ENCODE results near the gene ZNF385B.
"Not testable (repeated sequence)": the region's sequence is repeated elsewhere in the genome, so short reads cannot be mapped to it uniquely, and the experiment has no call there.

Gene ZNF385B

DNA sequence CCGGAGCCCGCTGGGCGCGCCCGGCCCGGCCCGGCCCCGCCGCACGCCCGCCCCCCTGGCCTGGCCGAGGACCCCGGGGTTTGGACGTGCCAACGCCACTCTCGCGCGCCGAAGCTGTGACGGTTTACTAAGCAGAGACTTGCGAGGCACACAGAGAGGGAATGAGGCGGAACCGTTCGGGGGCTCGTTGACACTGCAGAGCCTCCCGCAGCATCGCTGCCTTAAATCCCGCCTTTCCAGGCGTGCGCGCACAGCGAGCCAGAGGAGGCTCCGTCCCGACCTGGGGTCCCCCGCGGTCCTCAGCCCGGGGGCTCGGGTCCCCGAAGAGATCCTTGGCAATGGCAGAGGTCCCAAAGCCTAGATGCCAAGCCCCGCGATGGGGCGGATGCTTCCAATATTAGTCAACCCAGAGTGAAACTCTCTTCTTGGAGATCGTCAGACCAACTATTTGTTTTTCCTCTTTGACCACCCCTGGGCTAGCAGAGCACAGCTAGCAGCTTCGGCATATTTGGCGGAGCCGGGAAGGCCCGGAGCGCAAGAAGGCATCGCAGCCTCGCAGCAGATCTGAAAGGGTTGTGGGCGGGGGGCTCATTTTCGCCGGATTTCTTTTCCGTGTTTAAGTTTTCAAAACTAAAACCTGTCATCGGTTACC lies at the start of gene ZNF385B:
ZNF385B (minus strand) TSS at position 197 of the 652 bp plus-strand sequence.
- no peak for DNase-seq (ENCODE audit: low read depth in 1 of 2, low spot score in 1 of 2)

DNA sequence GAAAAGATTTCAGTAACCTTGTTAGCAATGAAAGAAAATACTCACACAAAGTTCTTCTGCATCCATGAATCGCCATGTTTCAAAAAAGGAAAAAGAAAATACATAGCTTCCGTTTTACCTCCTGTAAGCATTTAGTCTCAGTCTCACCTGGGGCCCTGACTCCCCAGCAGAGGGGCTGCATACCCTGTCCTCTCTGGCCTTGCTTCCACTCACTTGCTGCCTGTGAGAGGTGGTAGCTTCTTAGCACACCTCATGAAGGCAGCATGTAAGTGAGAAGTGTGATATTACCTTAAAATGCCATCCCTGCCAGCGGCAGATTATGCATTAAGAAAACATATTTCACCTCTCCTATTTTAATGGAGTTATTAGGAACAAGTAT lies 49.3 kb upstream of the ZNF385B start:
- no peak for DNase-seq (ENCODE audit: low read depth in 1 of 2, low spot score in 1 of 2)

GRCh38 chr2:179909845-179910734 lies 48.7 kb upstream of the ZNF385B start:
- DNase-seq (ENCODE audit: low read depth in 1 of 2, low spot score in 1 of 2) = no peak

DNA sequence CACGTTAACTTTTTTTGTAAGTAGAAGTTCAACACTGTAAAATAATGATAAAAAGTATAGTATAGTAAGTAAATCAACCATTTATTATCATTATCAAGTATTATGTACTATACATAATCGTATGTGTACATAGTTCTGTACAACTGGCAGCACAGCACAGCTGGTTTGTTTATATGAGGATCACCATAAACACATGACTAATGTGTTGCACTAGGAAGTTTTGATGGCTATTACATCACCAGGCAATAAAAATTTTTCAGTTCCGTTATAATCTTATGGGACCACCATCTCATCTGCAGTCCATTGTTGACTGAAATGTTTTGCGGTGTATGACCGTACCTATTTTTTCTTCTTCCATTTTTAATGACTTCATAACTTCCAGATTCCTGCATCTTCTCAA lies 39.2 kb upstream of the ZNF385B start:
- DNase-seq (ENCODE audit: low read depth in 1 of 2, low spot score in 1 of 2) = no peak

GRCh38 chr2:179899666-179900065 lies 38.3 kb upstream of the ZNF385B start:
- DNase-seq (ENCODE audit: low read depth in 1 of 2, low spot score in 1 of 2) = no peak

- DNase-seq (ENCODE audit: low read depth in 1 of 2, low spot score in 1 of 2) = no peak
Observed at GRCh38 chr2:179898873-179899272, 37.5 kb upstream of the ZNF385B start.

GRCh38 chr2:179893616-179894015 lies 32.2 kb upstream of the ZNF385B start:
- DNase-seq (ENCODE audit: low read depth in 1 of 2, low spot score in 1 of 2) = no peak

GRCh38 chr2:179891237-179891636 lies 29.8 kb upstream of the ZNF385B start:
- DNase-seq (ENCODE audit: low read depth in 1 of 2, low spot score in 1 of 2) = no peak

DNA sequence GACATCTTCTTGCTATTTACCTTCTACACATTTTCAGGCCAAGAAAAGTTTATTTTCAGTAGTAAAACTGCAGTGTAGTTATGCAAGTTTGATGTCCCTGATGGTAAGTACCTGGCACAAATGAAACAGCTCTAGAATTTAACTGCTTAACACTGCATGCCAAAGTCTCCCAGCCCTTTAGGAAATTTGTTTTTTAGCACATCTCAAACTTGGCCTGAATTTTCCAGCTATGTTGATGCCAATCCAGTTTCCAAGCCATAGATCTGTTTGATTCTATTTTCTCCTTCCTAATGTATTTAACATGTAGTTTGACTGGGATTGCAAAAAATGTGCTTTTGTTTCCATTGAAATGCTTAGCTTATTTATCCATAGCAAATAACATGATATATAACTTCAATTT lies 29.3 kb upstream of the ZNF385B start:
- no peak for DNase-seq (ENCODE audit: low read depth in 1 of 2, low spot score in 1 of 2)

- DNase-seq (ENCODE audit: low read depth in 1 of 2, low spot score in 1 of 2) = not testable (repeated sequence)
Observed at GRCh38 chr2:179888642-179889041, 27.2 kb upstream of the ZNF385B start.

DNA sequence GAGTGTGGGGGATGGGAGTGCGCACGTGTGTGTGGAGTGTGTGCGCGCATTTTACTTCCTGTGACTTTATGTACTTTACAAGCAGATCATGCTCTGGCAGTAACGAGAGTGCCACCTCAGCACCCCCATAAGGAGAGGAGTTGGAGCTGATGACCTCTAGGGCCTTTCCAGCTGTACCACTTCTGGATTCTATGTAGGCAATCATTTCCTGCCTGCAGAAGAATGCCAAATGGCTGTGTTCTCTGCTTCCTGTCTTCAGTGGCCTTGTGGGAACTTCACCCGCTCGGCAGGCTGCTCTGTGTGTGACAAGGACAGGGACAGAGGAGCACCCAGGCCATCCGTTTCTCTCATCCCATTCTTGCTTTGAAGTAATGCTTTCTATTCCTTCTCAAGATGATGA lies 22.8 kb upstream of the ZNF385B start:
- no peak for DNase-seq (ENCODE audit: low read depth in 1 of 2, low spot score in 1 of 2)

DNA sequence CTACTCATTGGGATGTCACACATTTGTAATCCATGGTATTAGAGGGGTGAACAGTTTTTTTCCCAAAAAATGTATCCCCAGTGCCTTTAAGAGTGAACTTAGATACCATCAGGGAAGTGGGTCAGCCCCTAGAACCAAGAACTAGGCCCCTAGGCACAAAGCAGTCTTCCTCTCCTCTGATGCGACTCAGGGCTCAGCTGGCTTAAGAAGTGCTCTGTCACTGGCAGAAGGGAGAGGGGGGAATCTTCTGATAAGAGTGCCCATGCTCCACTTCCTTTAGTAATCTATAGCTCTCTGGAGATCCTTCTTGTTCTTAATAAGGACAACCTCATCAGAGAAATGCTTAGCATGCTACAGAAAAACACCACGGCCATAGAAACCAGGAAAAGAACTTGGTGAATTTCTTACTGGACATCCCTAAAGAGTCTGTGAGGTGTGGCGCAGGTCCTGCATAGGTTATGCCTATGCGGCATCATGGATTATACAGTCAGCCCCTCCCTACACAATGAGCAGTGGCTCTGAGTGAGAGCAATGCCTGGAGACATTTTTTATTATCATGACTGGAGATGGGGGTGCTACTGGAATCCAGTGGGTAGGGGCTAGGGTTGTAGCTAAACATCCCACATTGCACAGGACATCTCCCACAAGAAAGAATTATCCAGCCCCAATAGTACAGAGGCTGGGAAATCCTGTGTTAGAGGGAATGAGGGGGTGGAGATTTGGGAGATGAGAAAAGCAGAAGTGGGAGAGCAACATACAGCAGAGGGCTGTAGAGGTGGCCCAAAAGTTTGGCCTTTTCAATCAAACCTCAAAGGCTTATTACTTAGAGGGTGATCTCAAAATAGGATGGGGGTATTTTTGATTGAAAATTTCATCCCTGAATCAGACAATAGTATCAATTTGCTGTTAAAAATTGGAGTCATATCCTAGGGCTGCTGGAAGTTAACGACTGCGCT lies 21.7 kb upstream of the ZNF385B start:
- no peak for DNase-seq (ENCODE audit: low read depth in 1 of 2, low spot score in 1 of 2)

- no peak for DNase-seq (ENCODE audit: low read depth in 1 of 2, low spot score in 1 of 2)
Observed at GRCh38 chr2:179877601-179878364, 16.4 kb upstream of the ZNF385B start.

GRCh38 chr2:179876266-179876665 lies 14.9 kb upstream of the ZNF385B start:
- DNase-seq (ENCODE audit: low read depth in 1 of 2, low spot score in 1 of 2) = no peak

DNA sequence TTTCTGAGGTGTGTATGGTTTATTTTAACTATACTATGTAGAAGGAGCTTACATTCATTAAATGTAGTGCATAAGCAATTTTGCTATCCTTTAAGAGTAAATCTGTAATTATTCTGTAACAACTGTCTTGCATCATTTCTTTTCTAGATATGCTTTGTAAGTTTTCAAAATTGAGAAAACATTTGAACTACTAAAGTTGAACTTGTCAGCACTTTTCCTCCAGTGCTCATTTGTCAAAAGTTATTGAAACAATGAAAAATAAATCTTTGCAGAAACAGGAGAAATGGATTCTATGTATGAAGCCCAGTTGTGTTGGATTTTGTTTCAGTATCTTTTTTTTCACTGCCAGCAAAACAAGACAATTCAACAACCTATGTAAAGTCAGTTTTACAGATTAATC lies 14.5 kb upstream of the ZNF385B start:
- no peak for DNase-seq (ENCODE audit: low read depth in 1 of 2, low spot score in 1 of 2)

DNA sequence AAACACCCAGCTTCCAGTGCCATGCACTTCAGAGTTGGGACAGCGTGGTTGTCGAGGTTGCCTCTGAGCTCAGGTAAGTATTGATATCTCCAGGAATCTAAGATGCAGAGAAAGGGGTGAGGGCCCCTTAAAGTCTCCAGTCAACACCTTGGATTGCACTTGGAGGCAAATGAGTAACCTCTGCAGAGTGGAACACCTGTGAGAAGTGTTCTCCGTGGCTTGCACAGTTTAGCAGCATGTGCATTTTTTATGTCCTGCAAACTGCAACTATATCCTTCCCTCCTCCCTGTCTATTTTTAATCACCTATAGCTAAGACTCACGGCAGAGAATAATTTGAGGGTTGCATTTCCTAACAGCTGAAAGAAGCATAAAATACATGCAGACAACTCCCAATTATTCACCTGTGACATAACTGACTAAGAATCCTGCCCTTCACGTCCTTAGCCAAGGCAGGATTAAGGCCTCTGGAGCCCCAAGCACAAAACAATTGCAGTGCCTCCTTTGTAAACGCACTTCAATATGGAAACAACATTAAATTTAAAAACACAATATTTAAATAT lies 1.6 kb upstream of the ZNF385B start:
- no peak for DNase-seq (ENCODE audit: low read depth in 1 of 2, low spot score in 1 of 2)

- no peak for DNase-seq (ENCODE audit: low read depth in 1 of 2, low spot score in 1 of 2)
Observed at GRCh38 chr2:179861027-179861415, 391 bp downstream of the ZNF385B start.

- no peak for DNase-seq (ENCODE audit: low read depth in 1 of 2, low spot score in 1 of 2)
Observed at GRCh38 chr2:179860255-179861026, 971 bp downstream of the ZNF385B start.

GRCh38 chr2:179859523-179859922 lies 1.9 kb downstream of the ZNF385B start:
- no peak for DNase-seq (ENCODE audit: low read depth in 1 of 2, low spot score in 1 of 2)

DNA sequence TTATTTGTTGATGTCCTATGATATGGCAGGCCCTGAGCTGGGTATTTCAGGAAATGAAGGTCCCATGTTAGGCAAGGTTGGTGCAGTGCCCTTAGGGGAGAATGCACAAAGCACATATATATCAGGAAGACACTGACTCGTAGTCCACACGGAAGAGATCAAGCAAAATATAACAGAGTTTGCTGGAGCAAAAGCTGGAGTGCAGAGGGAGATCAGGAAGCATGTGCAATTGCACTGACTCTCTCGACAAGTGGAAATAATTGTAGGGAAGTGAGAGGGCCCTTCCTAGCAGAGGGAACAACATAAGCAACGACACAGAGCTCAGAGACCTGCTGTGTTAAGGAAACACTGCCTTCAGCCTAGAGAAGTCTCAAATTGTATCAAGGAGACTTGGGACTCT lies 4.2 kb downstream of the ZNF385B start:
- no peak for DNase-seq (ENCODE audit: low read depth in 1 of 2, low spot score in 1 of 2)
